HG02981 (cell line): ENCODE measurements around the gene HNRNPH1.

Experiments
- ATAC-seq: cut with Tn5 transposase; IDR thresholded peaks from one replicate; pipeline ENCODE4 v1.9.1; 2021; ENCODE audit warnings: mild to moderate bottlenecking, moderate library complexity; ENCODE audit not compliant: unreplicated experiment

The HNRNPH1 gene

DNA sequence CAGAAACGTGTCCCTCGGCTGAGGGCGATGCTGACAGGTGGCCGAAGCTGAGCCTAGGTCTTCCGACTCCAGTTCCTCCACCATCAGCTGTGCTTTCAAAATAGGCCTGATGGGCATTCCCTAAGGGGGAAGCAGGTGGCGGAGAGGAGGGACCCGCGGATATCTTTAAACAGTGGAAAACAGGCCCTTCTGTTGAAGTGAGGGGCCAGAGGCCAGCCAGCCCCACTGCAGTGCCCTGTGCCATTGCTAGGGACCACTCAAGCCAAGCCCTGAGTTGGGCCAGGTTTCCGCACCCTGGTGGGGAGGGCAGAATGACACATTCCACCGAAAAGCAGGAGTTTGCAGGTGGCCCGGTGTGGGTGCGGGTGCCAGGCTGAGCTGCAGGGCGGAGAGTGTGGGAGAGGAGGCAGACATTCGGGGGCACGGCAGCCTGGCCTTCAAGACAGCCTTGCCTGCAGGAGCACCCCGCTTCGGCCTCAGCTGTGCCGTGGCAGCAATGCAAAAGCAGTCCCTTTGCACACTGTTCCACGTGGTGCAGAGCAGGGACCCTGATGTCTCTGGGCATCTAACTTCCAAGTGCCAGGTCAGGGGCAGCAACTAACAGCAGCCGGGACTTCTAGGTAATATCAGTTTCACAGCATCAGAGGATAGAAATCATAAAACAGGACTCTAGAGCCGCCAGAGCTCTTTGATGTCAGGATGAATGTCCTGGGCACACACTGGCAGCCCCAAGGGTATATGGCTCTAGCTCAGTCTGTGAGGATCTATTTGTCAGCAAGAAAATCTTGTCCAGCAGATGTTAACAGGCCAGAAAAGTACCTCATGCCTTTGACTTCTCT lies 17.2 kb downstream of the HNRNPH1 start:
- no peak for ATAC-seq

DNA sequence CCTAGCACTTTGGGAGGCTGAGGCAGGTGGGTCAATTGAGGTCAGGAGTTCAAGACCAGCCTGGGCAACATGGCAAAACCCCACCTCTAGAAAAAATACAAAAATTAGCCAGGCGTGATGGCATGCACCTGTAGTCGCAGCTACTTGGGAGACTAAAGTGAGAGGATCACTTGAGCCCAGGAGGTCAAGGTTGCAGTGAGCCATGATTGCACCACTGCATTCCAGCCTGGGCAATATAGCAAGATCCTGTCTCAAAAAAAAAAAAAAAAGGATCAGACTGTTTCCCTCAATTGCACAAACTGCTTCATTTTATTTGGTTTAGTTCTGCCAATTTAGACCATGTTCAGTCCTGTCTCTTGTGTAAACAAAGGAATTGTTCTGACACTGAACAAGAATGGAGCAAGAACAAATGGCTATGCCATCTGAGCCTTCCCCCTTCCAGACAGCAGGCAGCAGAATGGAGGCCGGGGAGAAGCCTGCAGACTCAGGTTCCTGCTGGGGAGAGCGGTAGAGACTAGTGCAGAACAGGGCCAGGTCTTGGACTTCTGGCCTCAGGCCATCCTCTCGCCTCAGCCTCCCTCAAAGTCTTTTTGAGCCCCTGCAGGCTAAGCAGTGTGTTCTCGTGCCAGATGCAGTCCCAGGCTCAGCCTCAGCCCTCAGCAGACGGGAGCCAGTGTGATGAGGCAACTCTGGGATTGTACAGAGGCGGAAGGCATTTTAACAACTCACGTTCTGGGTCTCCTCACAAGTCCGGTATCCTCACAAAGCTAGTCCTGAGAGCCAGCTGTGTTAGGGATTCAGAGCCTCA lies 18.2 kb downstream of the HNRNPH1 start:
- no peak for ATAC-seq

DNA sequence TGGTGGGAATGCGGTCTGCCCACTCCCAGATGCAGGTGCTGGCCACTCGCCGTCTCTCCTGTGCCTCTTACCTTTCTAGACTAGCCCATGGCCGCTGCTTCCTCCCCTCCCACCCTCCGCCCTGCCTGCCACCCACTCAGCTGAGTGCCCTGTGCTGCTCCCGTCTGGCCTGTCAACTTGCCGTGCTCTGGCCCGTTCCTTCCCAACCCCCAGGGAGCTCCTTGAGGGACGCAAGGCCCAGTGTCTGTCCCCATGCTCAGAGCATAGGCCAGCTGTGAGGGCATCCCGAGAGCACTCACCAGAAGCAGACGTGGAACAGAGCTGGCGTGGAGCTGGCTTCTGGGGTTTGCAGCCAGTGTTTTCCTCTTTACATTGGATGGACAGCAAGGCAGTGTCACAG lies 20.2 kb downstream of the HNRNPH1 start:
- no peak for ATAC-seq

DNA sequence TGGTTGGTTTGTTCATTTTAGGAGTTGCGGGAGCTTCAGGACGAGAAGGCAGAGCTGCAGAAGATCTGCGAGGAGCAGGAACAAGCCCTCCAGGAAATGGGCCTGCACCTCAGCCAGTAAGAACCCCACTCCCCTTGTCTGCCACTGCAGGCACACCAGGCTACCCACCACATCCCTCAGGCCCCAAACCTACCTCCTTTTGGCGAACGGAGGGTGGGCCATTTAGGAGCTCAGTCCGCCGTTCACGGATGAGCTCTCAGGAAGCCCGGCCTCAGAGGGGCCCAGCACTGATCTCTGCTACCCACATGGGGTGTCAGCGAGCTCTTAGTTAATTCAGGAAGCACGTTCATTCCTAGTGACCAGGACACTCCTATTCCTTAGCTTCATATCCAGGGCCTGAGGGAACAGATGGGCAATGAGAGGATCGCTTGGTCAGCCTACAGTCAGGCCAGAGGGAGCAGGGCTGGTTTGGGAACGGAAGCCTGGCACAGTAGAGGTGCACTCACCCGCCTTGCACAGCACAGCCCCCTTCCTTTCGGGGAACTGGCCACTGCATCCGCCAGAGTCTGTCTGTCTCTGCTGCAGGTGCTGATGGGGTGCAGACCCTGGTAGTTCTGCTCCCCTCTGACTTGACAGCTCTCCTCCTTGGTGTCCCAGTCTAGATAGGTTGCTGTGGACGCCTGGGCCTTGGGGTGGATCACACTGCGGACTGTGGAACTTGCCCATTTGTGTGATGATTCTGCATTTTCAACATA lies 21.4 kb downstream of the HNRNPH1 start:
- no peak for ATAC-seq

DNA sequence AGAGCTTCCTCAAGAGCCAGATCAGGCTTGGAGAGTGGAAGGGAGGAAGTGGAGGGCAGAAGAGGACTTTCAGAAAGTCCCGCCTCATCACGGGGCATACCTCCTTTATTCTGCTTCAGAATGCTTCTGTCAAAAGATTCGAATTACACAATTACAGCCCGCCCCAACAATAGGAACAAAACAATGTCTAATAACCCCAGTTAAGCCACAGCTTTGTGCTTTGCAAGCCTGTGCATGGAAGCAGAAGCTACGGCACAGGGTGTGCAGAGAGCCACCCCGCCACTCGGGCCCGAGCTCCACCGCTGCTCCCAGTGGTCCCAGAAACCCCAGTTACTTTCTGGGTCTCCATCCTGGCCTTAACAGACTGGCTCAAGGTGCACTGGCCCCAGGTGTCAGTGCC lies 23.5 kb downstream of the HNRNPH1 start:
- no peak for ATAC-seq

DNA sequence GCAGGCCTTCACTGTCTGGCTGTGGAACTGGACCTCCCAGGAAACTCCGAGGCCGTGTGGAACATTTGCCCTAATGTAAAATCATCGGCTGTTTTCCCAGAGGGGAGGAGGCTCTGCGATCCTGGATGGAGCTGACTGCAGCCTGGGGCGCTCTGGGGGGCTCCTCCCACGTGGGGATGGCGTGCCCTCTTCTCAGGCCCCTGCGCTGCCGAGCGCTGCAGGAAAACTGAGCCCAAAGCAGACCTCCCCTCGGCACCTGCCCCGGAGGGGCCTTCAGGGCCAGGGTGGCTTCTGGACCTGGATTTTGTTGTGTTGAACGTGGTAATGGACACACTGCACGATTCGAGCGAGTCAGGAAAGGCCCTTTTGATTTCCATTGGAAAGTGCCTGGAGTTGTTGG lies 23.9 kb downstream of the HNRNPH1 start:
- ATAC-seq: no peak

DNA sequence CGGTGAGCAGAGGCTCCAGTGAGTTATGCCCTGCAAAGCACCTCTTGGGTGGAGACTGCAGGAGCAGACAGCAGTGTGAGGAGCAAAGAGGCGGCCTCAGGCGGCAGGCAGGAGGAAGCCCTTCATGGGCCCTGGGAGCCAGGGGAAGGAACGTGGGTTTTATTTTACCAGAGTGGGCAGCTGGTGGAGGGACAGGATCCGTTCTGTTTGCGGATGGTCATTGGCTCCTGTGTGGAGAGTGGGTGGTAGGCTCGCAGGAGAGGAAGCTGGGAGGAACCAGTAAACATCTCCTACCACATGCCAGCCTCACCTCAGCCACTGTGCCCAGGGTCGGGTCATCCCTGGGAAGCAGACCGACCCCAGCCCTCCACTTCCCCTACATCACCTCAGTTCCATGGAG lies 24.4 kb downstream of the HNRNPH1 start:
- ATAC-seq: no peak

DNA sequence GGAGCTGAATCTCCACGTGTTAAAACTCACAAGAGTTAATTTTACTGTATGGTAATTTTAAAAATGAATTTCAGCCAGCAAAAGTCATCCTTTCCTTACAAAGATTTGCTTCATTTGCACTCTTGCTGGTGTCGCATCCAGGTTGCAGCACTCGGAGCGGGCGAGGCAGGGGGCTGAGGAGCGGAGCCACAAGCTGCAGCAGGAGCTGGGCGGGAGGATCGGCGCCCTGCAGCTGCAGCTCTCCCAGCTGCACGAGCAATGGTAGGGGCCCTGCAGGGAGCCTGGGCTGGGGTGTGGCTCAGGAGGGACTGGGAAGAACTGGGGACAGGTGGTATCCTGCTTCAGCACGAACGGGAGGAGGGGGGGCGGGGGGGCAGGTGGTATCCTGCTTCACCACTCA lies 27.1 kb downstream of the HNRNPH1 start:
- no peak for ATAC-seq

DNA sequence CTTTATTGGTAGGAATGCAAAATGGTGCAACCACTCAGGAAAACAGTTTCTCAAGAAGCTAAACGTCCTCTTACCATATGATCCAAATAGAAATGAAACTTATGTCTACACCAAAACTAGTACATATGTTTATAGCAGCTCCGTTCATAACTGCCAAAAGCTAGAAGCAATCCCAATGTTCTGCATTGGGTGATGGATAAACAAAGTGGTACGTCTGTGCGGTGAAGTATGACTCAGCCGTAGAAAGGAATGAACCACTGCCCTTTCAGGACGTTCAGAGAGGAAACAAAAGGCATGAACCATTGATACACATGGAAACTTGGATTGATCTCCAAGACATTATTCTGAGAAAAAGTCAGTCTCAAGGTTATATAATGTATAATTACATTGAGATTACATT lies 27.6 kb downstream of the HNRNPH1 start:
- ATAC-seq: no peak

DNA sequence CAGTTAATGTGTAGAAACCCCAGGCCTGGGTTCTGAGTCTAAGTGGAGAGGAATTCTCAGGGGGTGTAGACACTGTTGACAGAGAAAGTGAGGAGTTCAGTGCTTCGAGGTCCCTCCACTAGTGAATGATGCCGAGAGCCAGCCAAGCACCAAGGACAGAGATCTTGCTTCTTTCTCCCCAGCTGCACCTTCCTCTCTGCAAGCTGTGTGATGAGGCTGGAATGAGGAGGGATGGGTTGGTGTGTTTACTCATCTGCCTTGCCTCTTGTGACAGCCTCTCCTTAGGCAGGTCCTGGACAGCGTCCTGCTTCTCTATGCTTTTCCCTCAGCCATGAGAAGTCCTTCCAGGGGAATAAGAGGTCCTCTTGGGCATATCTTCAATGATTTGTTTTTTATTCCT lies 35.3 kb downstream of the HNRNPH1 start:
- ATAC-seq: no peak

DNA sequence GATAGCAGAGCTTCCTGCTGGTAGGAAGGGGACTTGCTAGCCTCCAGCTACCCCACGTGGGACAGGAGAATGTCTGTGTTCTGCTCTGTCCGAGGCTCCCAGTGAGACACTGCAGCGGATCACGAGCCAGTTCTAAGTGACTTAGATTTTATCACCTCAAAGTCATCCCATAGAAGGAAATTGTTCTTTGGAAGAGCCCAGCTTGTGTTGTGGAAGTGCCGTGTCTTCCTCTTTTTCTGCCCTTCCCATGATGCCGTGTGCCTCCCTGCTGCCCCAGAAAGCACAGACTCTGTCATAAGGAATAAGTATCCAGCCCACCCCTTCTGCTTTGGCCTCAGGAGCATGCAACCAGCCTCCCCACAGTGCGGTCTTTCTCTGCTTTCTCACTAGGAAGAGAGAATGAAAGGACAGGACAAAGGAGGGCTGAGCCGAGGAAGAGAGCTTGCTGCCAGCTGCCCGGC lies 37.5 kb downstream of the HNRNPH1 start:
- ATAC-seq: no peak

DNA sequence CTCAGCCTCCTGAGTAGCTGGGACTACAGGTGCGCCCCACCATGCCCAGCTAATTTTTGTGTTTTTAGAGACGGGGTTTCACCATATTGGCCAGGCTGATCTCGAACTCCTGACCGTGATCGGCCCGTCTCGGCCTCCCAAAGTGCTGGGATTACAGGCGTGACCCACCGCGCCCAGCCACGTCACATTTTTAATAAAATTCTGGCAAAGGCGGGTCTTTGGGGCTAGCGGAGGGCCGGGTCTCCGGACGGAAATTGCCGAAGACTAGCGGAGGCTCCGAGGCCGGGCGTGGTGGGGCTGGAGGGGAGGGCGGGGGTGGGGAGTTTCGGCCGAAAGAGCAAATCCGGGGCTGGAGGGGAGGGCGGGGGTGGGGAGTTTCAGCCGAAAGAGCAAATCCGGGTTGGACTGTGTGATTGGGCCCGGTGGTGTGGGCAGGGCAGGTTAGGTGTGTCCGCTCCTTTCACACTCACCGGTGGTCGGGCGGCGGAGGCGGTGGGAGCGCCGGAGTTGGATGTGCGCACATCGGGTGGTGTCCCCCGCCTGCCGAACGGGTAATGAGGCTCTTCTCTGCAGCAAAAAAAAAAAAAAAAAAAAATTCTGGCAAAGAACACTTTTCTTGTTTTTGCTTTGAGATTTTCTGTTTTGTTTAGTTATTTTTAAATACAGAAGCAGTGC lies 46.0 kb downstream of the HNRNPH1 start:
- ATAC-seq: no peak

DNA sequence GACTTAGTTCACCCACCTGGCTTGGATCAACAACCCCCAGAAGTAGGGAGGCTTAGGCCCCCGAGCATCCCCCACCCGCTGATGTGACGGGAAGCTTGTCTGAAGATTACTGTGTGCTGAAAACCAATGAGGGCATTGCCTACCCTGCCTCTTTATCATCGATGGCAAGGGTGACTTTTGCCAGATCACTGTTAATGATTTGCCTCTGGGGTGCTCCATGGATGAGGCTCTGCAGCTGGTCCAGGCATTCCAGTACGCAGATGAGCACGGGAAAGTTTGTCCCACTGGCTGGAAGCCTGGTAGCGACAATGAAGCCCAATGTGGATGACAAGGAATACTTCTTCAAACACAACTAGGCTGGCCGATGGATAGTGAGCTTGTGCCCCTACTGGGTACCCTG lies 51.1 kb downstream of the HNRNPH1 start:
- no peak for ATAC-seq

DNA sequence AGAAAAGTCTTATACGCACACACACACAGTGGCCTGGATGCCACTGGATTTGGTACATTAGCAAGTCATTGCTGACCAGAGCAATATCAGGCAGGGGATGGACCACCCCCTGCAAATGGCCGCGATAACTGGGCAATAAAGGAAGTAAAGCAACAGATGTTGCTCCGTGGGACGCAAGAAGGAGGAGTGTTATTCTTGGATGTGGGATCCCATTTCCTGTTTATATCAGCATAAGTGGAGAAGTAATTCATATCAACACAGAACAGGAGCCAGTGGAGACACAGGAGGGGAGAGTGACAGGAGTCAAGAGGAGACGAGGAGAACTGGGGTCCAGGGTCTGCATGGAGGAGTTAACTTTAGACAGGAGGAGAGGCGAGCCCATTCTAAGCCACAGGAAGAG lies 54.8 kb downstream of the HNRNPH1 start:
- no peak for ATAC-seq

DNA sequence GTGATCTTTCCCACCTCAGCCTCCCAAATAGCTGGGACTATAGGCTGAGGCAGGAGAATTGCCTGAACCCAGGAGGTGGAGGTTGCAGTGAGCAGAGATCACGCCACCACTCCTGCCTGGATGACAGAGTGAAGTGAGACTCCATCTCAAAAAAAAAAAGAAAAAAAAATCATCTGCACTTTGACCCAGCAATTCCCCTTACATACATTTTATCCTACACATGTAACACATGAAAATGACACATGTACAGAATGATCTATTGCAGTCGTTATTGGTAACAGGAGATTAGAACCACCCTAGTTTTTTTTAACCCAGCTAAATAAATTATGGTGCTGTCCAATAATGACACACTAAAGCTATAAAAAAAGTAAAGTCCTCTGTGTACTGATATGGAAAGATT lies 58.9 kb downstream of the HNRNPH1 start:
- no peak for ATAC-seq
